ENCODE data around the gene GFAP.

Gene GFAP

GRCh38 chr17:44924107-44924544, 8.8 kb upstream of the GFAP start:
- TF ChIP-seq CTCF (IDR thresholded peaks at IDR 0.05), result no peak
- no peak overlapping the region for H3K4me3 ChIP-seq
- H3K27ac ChIP-seq, result no peak overlapping the region
- no peak for DNase-seq (ENCODE audit: low spot score)

GRCh38 chr17:44922746-44923470, 7.6 kb upstream of the GFAP start:
- no peak for DNase-seq (ENCODE audit: low spot score)
- no peak overlapping the region for H3K27ac ChIP-seq
- no peak overlapping the region for H3K4me3 ChIP-seq
- no peak for TF ChIP-seq CTCF (IDR thresholded peaks at IDR 0.05)

DNA sequence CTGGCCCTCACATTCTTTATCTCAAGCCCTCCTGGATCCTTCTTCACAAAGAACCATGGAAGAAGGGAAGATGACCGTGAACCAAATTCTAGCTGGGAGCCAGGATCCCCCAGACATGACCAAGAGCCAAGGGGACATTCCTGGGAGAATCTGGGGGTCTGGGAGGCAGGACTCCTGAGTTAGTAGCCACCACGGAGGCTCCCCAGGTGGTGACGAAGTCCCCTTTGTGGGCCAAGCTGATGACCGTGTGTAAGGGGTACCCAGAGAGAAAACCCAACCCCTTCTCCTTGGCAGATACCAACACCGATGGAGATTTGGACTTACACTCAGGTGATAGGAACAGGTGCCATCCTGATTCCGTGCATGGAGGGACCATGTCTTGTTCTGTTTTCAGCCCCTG, 6.8 kb upstream of the GFAP start:
- TF ChIP-seq CTCF (IDR thresholded peaks at IDR 0.05), result no peak
- Histone ChIP-seq H3K4me3 (no peak overlapping the region), H3K27ac (no peak overlapping the region)
- DNase-seq (ENCODE audit: low spot score), result no peak

- Histone ChIP-seq H3K4me3 (no peak overlapping the region), H3K27ac (no peak overlapping the region)
- no peak for TF ChIP-seq CTCF (IDR thresholded peaks at IDR 0.05)
- no peak for DNase-seq (ENCODE audit: low spot score)
These were observed 6.0 kb upstream of the GFAP start for GRCh38 chr17:44921122-44921882.

DNA sequence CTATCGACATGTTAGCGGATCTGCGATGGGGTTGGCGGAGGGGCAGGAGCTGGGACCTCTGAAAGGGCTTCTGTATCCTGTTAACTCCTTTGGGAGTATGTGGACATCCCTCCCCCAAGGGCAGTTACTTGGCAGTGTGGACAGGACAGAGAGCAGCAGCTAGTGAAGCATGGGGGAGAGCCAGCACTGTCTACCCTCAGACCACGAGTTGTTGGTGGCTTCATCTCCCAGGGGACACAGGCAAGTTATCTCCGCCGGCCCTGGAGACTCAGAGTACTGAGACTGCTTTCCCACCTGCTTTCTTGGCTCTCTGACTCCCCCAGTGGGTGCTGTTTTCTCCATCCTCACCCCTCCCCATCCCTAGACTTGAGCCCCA, 5.3 kb upstream of the GFAP start:
- no peak for TF ChIP-seq CTCF (IDR thresholded peaks at IDR 0.05)
- no peak overlapping the region for H3K4me3 ChIP-seq
- no peak overlapping the region for H3K27ac ChIP-seq
- no peak for DNase-seq (ENCODE audit: low spot score)

DNA sequence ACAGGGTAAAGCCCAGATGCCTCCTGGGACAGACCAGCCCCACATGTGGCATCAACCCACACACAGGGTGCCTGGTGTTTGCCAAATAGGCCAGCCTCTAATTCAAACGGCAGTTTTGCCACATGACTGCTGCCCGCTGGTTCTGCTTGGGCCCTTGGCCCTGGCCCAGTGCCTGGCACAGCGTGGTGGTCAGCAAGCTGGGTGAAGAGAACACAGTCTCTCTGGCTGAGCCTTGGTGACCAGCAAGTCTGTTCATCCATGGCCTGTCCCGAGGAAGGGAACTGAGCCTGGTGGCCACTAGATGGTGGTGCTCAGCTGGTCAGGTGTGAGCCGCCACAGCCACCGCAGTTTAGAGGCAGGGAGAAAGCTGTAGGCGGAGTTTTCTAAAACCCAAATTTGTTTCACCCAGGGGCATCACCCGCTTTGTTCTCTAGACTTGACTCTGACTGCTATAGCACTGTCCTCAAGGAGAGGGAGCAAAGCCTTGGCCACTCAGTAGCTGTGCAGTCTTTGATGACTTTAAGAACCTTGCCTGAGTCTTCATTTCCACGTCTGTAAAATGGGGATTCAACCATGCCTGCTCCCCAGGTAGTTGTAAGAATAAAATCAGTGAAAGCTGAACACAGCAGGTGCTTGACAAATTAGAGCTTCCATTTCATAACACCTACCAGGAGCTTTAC, 4.7 kb upstream of the GFAP start:
- DNase-seq (ENCODE audit: low spot score), result peak; percentile 87
- no peak overlapping the region for H3K4me3 ChIP-seq
- TF ChIP-seq CTCF (IDR thresholded peaks at IDR 0.05), result peak; percentile 68
- H3K27ac ChIP-seq, result no peak overlapping the region

Measured in coronary artery (tissue), 2 donors.